IPS-18c (cell line): Measurements from ENCODE around the gene OXER1.

Experiments
- H3K4me3 ChIP-seq: 2 replicates; pipeline ENCODE4 v1.7.0; 2013; ENCODE audit warnings: low read depth, mild to moderate bottlenecking, low read length, moderate library complexity; ENCODE audit not compliant: insufficient read depth
- H3K9me3 ChIP-seq: one replicate; pipeline ENCODE4 v1.6.1; 2013; ENCODE audit warnings: mild to moderate bottlenecking, low read length, moderate library complexity; ENCODE audit not compliant: control insufficient read depth, insufficient read depth

Gene OXER1, protein sequence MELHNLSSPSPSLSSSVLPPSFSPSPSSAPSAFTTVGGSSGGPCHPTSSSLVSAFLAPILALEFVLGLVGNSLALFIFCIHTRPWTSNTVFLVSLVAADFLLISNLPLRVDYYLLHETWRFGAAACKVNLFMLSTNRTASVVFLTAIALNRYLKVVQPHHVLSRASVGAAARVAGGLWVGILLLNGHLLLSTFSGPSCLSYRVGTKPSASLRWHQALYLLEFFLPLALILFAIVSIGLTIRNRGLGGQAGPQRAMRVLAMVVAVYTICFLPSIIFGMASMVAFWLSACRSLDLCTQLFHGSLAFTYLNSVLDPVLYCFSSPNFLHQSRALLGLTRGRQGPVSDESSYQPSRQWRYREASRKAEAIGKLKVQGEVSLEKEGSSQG

DNA sequence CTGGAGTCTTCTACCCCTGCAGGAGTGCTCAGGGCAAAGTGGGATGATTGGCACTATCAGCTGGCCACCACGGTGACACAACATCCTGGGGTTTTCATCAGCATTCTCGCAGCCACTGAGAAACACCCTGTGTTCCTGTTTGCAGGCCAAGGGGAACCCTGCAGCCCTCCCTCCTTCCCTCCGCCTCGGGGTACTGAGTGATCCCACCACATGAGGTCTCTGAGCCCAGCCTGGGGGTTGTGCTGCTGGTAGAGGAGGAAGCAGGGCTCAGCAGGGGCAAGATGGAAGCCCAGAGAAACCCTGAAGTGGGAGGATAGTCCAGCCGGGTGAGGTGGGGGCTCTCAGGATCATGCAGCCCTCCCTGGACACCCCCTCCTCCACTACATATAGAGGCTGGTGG lies at the start of gene OXER1:
TSS of gene OXER1 (minus strand) at position 40 of the 400 bp plus-strand sequence. CDS start 73 bp downstream, outside the sequence.
- no peak within 1 kb of the TSS for H3K4me3 ChIP-seq
- H3K9me3 ChIP-seq = no peaks in the 10 kb centered on the region

DNA sequence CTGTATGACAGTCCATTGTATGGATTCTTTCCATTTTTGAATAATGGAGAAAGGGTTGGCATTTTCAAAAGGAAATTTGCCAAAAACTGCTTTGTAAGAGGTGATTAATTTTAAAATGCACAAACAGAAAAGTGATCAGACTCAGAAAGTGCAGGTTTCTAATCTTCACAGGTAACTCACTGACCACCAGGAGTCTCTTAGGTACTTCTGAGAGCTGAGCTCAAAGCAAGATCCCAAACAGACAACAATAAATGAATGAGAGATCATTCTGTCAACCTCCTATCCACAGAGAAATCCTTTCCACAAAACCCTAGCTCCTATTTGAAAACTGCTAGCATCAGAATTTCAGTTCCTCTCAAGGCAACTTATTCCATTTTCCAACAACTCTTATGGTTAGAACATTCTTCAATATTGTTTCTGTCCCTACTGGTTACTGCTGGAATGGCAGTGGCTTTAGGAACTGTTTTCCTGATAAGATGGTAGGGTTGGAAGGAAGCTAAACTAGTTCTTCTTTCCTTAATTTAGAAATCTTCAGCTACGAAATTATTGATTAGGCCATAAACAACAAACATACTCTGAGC lies 49.1 kb upstream of the OXER1 start:
- Histone ChIP-seq H3K9me3 (no peaks in the 10 kb centered on the region), H3K4me3 (no peak overlapping the region)

DNA sequence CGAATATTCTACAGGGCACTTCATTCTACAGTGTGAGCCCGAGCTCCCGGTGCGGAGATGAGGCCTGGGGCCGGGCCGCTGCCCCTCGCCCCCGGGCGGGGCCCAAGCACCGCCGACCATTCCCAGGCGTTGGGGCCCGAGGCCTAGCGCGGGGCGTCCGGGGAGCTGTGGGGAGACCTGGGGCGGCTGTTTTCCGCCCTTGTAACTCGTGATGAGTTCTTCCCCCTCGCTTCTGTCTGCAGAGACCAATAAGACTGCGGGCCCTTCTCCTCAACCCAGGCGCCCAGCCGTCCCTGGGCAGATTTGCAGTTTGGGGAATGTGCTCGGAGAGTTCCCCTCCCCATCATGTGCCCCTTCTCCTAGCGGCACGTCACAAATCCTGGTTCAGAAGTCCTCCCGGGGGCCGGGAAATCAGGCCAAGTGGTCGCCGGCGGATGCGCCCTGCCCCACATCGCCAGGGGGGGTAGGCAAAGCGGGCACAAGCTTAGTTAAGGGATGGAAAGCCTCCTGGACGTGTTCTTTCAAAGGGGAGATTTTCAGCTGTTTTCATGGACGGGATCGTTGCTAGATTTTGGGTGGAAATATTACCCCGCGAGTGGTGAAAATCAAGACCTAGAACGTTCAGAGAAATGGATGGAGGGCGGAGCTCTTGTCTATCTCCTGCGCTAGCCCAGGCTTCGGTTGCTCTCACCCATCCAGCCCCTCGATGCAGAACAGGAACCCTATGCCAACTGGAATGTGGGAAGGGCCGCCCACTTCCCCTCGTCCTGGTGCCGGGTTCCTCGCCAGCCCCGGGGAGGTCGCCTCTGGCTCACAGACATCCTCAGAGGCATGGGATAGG lies 47.3 kb upstream of the OXER1 start:
- Histone ChIP-seq H3K9me3 (no peaks in the 10 kb centered on the region), H3K4me3 (peak overlapping the region; percentile 67)

DNA sequence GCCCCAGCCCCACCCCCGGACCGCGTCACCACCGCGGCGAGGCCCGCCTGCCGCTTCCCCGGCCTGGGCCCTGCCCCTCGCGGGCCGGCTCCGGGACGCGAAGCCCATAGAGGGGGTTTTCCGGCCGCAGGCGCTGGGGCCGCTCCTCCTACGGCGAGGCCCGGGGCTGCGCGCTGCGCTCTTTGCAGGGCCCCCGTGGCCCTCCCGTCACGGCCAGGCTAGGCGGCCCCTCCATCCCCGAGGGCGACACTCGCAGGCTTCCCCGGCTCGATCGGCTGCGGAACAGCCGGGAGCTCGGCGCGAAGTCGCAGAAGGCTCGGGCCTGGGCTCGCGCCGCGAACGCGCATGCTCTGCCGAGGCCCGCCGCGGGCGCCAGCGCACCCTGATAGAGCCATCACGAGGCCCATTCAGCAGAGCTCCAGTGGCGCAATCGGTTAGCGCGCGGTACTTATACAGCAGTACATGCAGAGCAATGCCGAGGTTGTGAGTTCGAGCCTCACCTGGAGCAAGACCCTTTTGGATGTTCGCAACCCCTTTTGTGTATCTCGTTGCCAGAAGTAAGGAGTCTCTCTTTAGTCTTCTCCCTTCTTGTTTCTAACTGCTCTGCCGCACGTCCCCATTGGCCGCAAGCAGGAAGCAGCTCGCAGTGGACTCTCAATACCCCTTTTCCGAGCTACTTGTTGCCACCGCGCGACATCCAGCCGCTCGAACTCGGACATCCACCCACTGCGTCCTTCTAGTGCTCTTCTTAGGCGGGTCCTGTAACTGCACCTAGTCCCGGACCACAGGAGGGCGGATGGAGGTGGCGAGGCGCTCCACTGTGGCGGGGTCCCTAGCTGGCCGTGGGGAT lies 46.4 kb upstream of the OXER1 start:
- Histone ChIP-seq H3K9me3 (no peaks in the 10 kb centered on the region), H3K4me3 (peak overlapping the region; percentile 67)

DNA sequence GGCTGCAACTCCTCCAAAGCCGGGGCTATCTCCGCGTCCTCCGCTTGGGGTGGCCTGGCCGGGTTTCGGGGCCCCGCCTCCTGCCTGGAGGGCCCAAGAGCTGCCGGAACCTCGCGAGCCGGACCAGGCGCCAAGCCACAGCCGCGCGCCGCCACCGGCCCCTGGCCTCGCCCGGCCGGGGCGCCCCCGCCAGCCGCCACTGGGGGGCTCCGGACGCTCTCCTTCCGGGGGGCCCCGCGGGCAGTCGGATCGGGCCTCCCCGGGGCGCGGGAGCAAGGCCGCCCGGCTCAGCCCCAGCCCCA lies 45.8 kb upstream of the OXER1 start:
- Histone ChIP-seq H3K9me3 (no peaks in the 10 kb centered on the region), H3K4me3 (peak overlapping the region; percentile 67)

DNA sequence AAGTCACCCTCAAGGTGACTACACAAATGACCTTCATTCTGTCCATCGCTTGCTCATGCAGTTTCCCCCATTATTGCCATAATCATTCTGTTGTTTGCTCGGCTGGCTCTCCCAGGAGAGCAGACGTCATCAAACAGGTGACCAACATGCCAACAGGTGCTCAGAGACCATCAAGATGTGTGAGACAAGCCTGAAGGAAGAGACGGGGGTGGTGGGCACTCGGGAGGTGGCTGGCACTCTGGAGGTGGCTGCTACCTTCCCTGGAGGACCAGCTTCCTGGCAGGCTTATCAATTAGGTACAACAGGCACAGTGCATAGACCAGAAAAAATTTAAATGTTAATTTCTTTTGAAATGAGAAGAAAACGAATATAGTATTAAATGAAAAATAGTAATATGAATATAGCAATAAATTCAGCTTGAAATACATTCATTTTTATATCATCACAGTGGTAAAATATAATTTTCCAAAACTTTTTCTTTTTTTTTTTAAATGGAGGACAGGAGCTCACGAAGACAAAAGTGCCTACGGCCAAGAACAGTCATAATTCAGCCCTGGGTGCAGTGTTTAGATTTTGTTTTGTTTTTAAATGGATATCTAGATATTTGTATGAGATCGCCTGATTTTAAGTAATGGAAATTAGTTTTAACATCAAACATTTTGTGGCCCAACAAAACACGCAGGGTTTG lies 45.3 kb upstream of the OXER1 start:
- Histone ChIP-seq H3K4me3 (peak overlapping the region; percentile 67), H3K9me3 (no peaks in the 10 kb centered on the region)

DNA sequence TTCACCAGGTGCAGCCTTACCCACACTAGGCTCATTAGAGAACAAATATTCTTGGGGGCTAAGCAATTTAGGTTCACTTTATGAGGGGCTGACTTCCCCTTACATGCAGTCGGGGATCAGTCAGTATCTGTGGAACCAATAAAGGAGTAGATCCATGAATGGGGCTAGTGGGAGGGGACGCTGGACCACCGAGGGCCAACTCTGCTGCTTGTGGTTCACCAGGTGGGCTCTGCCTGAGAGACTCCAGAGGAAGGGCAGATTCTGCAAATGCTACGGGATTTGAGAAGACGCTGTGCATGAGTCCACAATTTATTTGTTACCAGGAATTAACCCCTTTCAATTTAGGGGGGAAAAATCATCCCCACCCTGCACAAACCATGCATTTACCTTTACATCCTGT lies 44.4 kb upstream of the OXER1 start:
- Histone ChIP-seq H3K4me3 (no peak overlapping the region), H3K9me3 (no peaks in the 10 kb centered on the region)

DNA sequence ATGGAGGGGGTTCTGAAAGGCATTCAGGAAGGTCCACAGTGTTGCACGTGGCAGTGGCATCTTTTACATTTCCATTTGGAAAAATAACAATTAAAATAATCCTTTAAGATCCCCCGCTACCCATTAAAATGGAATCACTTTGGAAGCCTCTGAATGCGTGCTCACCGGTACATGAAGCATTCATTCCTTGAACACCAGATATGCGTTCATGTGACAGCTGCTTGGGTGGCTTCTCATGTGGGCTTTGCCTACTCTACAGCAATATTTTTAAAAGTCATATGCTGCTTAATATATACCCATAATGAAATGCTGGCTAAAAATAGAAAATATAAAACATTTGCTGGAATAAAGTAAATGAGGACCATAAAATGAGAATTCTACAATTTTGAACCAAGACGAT lies 42.9 kb upstream of the OXER1 start:
- H3K9me3 ChIP-seq = no peaks in the 10 kb centered on the region
- no peak overlapping the region for H3K4me3 ChIP-seq

DNA sequence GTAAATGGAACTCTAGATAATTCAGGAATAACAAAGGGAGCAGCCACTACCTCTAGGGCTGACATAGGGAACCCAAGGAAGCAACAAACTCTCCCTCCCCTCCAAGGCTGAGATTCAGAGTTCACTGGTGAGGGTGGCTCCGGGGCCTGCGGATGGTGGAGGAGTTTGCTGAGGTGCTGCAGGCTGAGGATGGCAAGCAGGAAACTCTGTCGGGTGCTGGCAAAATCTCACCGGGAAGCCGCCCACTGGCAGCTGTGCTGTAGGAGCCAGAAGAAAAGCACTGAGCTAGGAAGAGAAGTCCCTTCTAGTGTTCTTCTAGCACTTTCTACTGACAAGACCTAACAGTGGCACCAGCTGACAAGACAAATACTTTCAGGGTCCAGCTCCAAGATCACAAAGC lies 41.0 kb upstream of the OXER1 start:
- no peaks in the 10 kb centered on the region for H3K9me3 ChIP-seq
- no peak overlapping the region for H3K4me3 ChIP-seq

DNA sequence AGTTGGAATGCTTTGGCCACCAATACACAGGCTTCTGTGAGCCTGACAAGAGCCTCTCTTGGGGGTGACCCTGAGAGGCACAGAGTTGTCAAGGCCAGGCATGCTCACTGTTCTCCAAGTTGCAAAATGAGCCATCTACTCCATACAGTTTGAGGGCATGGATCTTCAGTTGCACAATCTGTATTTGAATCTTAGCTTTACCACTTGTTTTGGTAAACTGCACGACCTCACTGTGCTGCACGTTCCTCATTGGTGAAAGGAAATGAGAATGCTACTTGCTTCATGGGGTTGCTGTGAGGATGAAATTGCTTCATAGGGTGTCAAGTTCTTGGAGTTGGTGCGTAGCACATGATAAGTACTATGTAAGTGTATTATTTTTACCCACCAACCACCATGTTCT lies 40.4 kb upstream of the OXER1 start:
- no peak overlapping the region for H3K4me3 ChIP-seq

DNA sequence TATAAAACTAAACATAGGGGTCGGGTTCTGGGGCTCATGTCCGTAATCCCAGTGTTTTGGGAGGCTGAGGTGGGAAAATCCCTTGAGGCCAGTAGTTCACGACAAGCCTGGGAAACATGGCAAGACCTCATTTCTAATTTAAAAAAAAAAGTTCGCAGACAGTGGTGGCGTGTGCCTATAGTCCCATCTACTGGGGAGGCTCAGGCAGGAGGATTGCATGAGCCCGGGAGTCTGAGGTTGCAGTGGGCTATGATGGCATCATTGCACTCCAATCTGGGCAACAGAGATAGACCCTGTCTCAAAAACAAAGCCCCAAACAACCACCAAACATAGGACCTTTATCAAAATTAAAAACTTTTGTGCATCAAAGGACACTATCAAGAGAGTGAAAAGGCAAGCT lies 38.2 kb upstream of the OXER1 start:
- Histone ChIP-seq H3K4me3 (no peak overlapping the region), H3K9me3 (no peaks in the 10 kb centered on the region)

More for the DNA sequence above, 40.4 kb upstream of the OXER1 start:
- H3K9me3 ChIP-seq = no peaks in the 10 kb centered on the region

DNA sequence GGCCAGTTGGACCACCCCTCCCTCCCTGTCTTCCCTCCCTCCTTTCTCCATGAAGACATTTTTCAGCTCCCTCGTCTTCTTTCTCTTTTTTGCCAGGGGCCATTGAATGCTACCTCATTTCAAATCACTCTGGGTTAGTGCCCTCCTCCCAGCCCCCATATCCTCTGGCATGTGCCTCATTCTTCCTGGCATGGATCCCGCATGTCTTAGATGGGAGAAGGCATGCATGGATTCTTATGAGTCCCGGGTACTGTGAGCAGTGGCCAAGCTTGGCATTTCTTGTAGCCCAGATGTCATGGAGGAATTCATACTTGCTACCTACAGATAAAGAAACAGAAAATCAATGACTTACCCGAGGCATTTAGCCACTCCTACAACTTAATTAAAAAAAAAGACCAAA lies 37.4 kb upstream of the OXER1 start:
- Histone ChIP-seq H3K9me3 (no peaks in the 10 kb centered on the region), H3K4me3 (no peak overlapping the region)

DNA sequence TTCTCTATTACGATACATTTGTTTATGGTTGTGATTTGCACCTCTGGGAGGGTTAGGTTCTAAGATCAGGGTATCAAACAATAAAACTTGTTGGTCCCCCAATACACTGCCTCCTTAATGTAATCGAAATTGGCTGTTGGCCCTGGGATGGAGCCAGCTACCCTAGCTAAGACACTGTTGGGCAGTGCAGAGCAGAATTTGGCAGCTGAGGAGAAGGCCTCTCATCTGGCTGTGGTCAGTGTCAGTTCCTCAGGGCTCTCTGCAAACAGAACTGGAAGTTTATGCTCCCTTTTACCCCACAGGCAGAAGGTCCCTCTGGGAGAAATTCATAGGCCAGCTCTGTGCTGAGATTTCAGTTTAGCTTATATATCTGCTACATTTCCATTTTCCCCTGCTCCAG lies 37.0 kb upstream of the OXER1 start:
- Histone ChIP-seq H3K9me3 (no peaks in the 10 kb centered on the region), H3K4me3 (no peak overlapping the region)

DNA sequence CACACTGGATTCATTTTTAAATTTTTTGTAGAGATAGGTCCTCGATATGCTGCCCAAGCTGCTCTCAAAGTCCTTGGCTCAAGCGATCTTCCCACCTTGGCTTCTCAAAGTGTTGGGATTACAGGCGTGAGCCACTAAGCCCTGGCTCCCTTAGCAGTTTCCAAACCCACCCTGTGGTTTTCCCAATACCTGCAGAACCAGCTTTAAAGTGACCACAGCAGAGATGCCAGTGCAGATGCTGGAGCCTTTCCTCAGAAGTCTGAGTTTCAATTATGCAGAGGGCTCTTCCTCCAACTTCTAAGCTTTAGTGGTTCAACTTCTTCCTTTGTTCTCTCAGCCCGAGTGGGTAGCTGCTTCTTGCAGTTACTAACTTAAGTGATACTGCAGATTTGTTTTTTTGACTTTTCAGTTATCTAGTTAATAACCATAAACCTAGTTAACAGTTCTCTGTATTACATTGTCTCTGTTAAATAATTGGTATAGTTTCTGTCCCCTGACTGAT lies 36.6 kb upstream of the OXER1 start:
- no peaks in the 10 kb centered on the region for H3K9me3 ChIP-seq
- H3K4me3 ChIP-seq = no peak overlapping the region

DNA sequence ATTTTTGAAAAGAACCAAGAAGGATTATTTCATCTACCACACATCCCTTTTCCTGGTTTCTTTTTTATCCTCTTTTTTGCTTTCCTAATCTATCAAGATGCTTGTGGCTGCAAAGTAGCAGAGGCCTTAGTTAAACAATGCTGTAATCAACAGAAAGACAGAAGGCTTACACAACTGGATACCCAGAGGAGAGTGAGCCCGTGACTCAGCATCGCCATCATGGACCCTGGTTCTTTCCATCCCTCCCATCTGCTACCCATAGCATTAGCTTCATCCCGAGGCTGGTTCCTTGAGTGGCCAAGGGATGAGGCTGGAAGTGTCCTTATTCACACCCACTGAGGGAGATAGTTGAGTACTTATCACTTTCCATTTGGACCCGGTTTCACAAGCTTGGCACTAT lies 35.9 kb upstream of the OXER1 start:
- no peak overlapping the region for H3K4me3 ChIP-seq
- no peaks in the 10 kb centered on the region for H3K9me3 ChIP-seq

DNA sequence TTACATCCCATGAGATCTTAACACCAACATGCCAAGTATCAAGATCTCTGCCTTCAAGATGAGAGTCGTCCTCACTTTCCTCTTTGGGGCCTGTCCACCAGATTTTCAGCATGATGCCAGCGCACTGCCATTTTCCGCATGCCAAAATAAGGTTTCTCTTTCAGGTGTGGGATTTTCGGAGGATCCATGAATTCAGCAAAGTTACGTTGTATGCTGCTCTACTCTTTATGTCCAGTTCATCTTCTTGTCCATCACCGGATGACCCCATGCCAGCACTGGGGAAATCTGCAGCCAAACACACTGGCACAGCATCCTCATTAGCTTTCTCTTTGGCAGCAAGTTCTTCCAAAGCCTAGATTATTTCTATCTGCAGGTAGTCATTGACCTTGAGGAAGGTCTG lies 33.3 kb upstream of the OXER1 start:
- Histone ChIP-seq H3K4me3 (no peak overlapping the region), H3K9me3 (no peaks in the 10 kb centered on the region)
